OCI-LY3 (cell line): Measurements from ENCODE around the gene TBCE.

Experiments
- H2AFZ ChIP-seq: fragments of 200-600, 300-600 bp; shearing (Covaris generic); 2 replicates; pipeline ENCODE4 v1.6.0; 2014; ENCODE audit warnings: antibody characterized with exemption, low read depth, low read length
- H3K27ac ChIP-seq: fragments of 200-600, 300-600 bp; sonication (generic); 2 replicates; pipeline ENCODE4 v1.5.1; 2014; ENCODE audit warnings: mild to moderate bottlenecking, low read length, moderate library complexity, mixed read lengths
- H3K27me3 ChIP-seq: fragments of 200-600, 300-600 bp; sonication (generic); 2 replicates; pipeline ENCODE4 v1.6.1; 2014; ENCODE audit warnings: low read depth, low read length, mixed read lengths
- H3K36me3 ChIP-seq: fragments of 200-600, 300-600 bp; sonication (generic); replicated peaks from 2 replicates; pipeline ENCODE3; 2014; ENCODE audit warnings: low read depth, low read length, mixed read lengths
- H3K4me1 ChIP-seq: fragments of 300-600, 200-600 bp; sonication (generic); 2 replicates; pipeline ENCODE4 v1.6.1; 2014; ENCODE audit warnings: low read length, mixed read lengths
- H3K4me2 ChIP-seq: fragments of 200-600, 300-600 bp; sonication (generic); 2 replicates; pipeline ENCODE4 v1.6.1; 2014; ENCODE audit warnings: low read length, mixed read lengths
- H3K4me3 ChIP-seq: fragments of 300-600, 200-600 bp; sonication (generic); 2 replicates; pipeline ENCODE4 v1.5.1; 2014; ENCODE audit warnings: antibody characterized with exemption, mild to moderate bottlenecking, low read length, moderate library complexity
- H3K79me2 ChIP-seq: fragments of 300-600, 200-600 bp; shearing (Covaris generic); 2 replicates; pipeline ENCODE4 v1.6.1; 2014; ENCODE audit warnings: mild to moderate bottlenecking, low read length, mixed read lengths
- H3K9ac ChIP-seq: fragments of 300-600, 200-600 bp; shearing (Covaris generic); 2 replicates; pipeline ENCODE4 v1.6.0; 2014; ENCODE audit warnings: mild to moderate bottlenecking, low read length, moderate library complexity
- H3K9me3 ChIP-seq: fragments of 200-600, 300-600 bp; shearing (Covaris generic); 2 replicates; pipeline ENCODE4 v1.6.1; 2014; ENCODE audit warnings: low read length, mixed read lengths; ENCODE audit not compliant: insufficient read depth
- H4K20me1 ChIP-seq: fragments of 200-600, 300-600 bp; sonication (generic); 2 replicates; pipeline ENCODE4 v1.6.1; 2016; ENCODE audit warnings: low read length, mixed read lengths; ENCODE audit not compliant: insufficient read depth
- EZH2phosphoT487 ChIP-seq: fragments of 200-600 bp; shearing (Covaris generic); IDR thresholded peaks from 2 replicates; pipeline ENCODE4 v1.6.1; 2018; ENCODE audit warnings: antibody characterized with exemption, mixed run types, low read depth
- TF ChIP-seq, protein P1 (sequence below): fragments of 200-600, 300-600 bp; sonication (generic); IDR thresholded peaks from 2 replicates; pipeline ENCODE4 v1.5.1; 2014; ENCODE audit warnings: antibody characterized with exemption, low read length, low read depth

Gene TBCE

GRCh38 chr1:235341334-235341733 lies 25.9 kb upstream of the TBCE start:
- Histone ChIP-seq H2AFZ (no peak overlapping the region), H3K27ac (no peak overlapping the region), H3K9ac (no peak overlapping the region), H4K20me1 (no peaks in the 10 kb centered on the region), H3K9me3 (no peaks in the 10 kb centered on the region), H3K79me2 (no peaks in the 10 kb centered on the region), H3K36me3 (peaks cover 7% of the 10 kb centered on the region), H3K27me3 (no peaks in the 10 kb centered on the region), H3K4me3 (no peak overlapping the region), H3K4me1 (no peaks in the 10 kb centered on the region), H3K4me2 (no peak overlapping the region)
- TF ChIP-seq EZH2phosphoT487, result no peak
- TF ChIP-seq, protein P1, sequence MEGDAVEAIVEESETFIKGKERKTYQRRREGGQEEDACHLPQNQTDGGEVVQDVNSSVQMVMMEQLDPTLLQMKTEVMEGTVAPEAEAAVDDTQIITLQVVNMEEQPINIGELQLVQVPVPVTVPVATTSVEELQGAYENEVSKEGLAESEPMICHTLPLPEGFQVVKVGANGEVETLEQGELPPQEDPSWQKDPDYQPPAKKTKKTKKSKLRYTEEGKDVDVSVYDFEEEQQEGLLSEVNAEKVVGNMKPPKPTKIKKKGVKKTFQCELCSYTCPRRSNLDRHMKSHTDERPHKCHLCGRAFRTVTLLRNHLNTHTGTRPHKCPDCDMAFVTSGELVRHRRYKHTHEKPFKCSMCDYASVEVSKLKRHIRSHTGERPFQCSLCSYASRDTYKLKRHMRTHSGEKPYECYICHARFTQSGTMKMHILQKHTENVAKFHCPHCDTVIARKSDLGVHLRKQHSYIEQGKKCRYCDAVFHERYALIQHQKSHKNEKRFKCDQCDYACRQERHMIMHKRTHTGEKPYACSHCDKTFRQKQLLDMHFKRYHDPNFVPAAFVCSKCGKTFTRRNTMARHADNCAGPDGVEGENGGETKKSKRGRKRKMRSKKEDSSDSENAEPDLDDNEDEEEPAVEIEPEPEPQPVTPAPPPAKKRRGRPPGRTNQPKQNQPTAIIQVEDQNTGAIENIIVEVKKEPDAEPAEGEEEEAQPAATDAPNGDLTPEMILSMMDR, result no peak

GRCh38 chr1:235342039-235342438 lies 25.2 kb upstream of the TBCE start:
- Histone ChIP-seq H3K4me3 (no peak overlapping the region), H3K9me3 (no peaks in the 10 kb centered on the region), H4K20me1 (no peaks in the 10 kb centered on the region), H3K9ac (no peak overlapping the region), H3K4me2 (no peak overlapping the region), H3K27ac (no peak overlapping the region), H2AFZ (no peak overlapping the region), H3K79me2 (no peaks in the 10 kb centered on the region), H3K36me3 (peaks cover 7% of the 10 kb centered on the region), H3K4me1 (no peaks in the 10 kb centered on the region), H3K27me3 (no peaks in the 10 kb centered on the region)
- TF ChIP-seq, protein P1, result no peak
- no peak for TF ChIP-seq EZH2phosphoT487

- H3K4me3 ChIP-seq, result no peak overlapping the region
- H3K27ac ChIP-seq, result no peak overlapping the region
- H3K9ac ChIP-seq, result no peak overlapping the region
- no peaks in the 10 kb centered on the region for H3K4me1 ChIP-seq
- no peak overlapping the region for H3K4me2 ChIP-seq
- H4K20me1 ChIP-seq, result no peaks in the 10 kb centered on the region
- no peaks in the 10 kb centered on the region for H3K79me2 ChIP-seq
- TF ChIP-seq, protein P1, result no peak
- TF ChIP-seq EZH2phosphoT487, result no peak
- peaks cover 7% of the 10 kb centered on the region for H3K36me3 ChIP-seq
- H3K9me3 ChIP-seq, result no peaks in the 10 kb centered on the region
- no peak overlapping the region for H2AFZ ChIP-seq
- no peaks in the 10 kb centered on the region for H3K27me3 ChIP-seq
Observed at GRCh38 chr1:235342471-235342870, 24.8 kb upstream of the TBCE start.

GRCh38 chr1:235343726-235344125 lies 23.5 kb upstream of the TBCE start:
- Histone ChIP-seq H3K27me3 (no peaks in the 10 kb centered on the region), H3K9ac (no peak overlapping the region), H4K20me1 (no peaks in the 10 kb centered on the region), H2AFZ (no peak overlapping the region), H3K4me1 (no peaks in the 10 kb centered on the region), H3K9me3 (no peaks in the 10 kb centered on the region), H3K4me3 (no peak overlapping the region), H3K36me3 (peaks cover 7% of the 10 kb centered on the region), H3K79me2 (no peaks in the 10 kb centered on the region), H3K4me2 (no peak overlapping the region), H3K27ac (no peak overlapping the region)
- TF ChIP-seq, protein P1, result no peak
- no peak for TF ChIP-seq EZH2phosphoT487
